RWPE1 (cell line): ENCODE data around the gene PPP2R5B.
A peak's percentile ranks its signal among the peaks of the same experiment; 100 is the strongest.

Source experiments
- CTCF ChIA-PET: fragments of 350-600 bp; sonication (Branson Sonifier 250); formaldehyde crosslinking; extraction: SDS; loops from one replicate; lab custom pipeline; 2021; lab: Yijun Ruan, JAX
- POLR2A ChIA-PET: fragments of 400-600 bp; formaldehyde crosslinking; extraction: SDS; loops from one replicate; lab custom pipeline; 2020; ENCODE audit warnings: antibody characterized with exemption; ENCODE audit not compliant: low non-redundant PET; lab: Yijun Ruan, JAX
- DNase-seq: peaks from one replicate; pipeline ENCODE4 v3.0.0; 2012; ENCODE audit warnings: low spot score
- H3K27ac ChIP-seq: fragments of 450-650 bp; 2 replicates; pipeline ENCODE4 v1.5.1; 2017
- TF ChIP-seq, protein P1 (sequence below): fragments of 450-650 bp; conservative IDR thresholded peaks from 2 replicates; pipeline ENCODE4 v1.5.1; 2017; ENCODE audit warnings: low read depth, mild to moderate bottlenecking

Gene PPP2R5B

DNA sequence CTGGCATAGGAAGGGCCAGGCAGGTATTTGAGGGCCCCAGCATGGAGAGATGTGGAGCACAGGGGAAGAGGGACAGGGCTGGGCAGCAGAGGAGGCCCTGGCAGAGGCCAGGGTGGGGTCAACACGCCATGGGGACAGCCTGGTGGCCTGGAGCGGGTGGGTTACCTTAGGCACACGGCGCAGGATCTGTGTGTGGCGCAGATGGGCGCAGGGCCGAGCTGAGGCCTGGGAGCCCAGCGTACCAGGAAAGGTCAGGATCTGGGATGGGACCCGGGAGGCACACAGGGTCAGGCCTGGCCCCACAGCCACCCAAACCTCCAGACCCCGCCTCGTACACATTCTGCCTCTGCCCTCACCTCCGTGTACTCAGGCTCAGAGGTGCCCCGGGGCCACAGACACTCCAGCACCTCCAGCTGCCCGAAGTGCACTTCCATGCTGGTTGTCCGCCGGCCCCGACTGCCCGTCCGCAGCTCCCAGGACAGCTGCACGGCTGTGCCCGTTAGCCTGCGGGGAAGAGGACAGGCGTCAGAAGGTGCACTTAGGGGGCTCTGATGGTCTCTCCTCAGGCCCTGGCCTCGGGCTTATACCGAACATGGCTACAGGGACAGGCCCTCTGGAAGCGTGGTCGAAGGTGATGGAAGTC is 13.9 kb upstream of the PPP2R5B start:
- no peak overlapping the region for H3K27ac ChIP-seq
- TF ChIP-seq, protein P1, sequence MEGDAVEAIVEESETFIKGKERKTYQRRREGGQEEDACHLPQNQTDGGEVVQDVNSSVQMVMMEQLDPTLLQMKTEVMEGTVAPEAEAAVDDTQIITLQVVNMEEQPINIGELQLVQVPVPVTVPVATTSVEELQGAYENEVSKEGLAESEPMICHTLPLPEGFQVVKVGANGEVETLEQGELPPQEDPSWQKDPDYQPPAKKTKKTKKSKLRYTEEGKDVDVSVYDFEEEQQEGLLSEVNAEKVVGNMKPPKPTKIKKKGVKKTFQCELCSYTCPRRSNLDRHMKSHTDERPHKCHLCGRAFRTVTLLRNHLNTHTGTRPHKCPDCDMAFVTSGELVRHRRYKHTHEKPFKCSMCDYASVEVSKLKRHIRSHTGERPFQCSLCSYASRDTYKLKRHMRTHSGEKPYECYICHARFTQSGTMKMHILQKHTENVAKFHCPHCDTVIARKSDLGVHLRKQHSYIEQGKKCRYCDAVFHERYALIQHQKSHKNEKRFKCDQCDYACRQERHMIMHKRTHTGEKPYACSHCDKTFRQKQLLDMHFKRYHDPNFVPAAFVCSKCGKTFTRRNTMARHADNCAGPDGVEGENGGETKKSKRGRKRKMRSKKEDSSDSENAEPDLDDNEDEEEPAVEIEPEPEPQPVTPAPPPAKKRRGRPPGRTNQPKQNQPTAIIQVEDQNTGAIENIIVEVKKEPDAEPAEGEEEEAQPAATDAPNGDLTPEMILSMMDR, result no peak
- ChIA-PET CTCF (interaction anchor here (0.5 to 3.0 kb wide), 2 partner anchors 59 to 104 kb away, joined by 3 to 8 read pairs; partner anchors contain the start of gene ARL2), POLR2A (no interaction called here)
- DNase-seq, result no peak

- ChIA-PET POLR2A (interaction anchor here (0.9 kb wide), 1 partner anchor 65 kb away, joined by 3 read pairs; no protein-coding TSS in a partner anchor), CTCF (interaction anchor here (0.5 to 3.0 kb wide), 3 partner anchors 17 to 103 kb away, joined by 3 to 8 read pairs (median 4); partner anchors contain the start of gene ARL2)
- TF ChIP-seq, protein P1, result no peak
Measured at GRCh38 chr11:64911142-64911541, 13.3 kb upstream of the PPP2R5B start.

GRCh38 chr11:64911689-64912088 is 12.8 kb upstream of the PPP2R5B start:
- TF ChIP-seq, protein P1, result no peak
- DNase-seq, result no peak
- POLR2A ChIA-PET, result interaction anchor here (0.6 to 0.9 kb wide), 2 partner anchors 33 to 66 kb away, joined by 3 read pairs; no protein-coding TSS in a partner anchor
- CTCF ChIA-PET, result interaction anchor here (0.9 to 3.0 kb wide), 3 partner anchors 13 to 102 kb away, joined by 4 to 8 read pairs (median 4); partner anchors contain the start of genes ARL2 and PPP2R5B
- H3K27ac ChIP-seq, result peak overlapping the region; percentile 22

More at GRCh38 chr11:64911142-64911541, 13.3 kb upstream of the PPP2R5B start:
- H3K27ac ChIP-seq, result peak overlapping the region; percentile 22; the same call in 1 of the 2 replicates
- DNase-seq, result no peak

DNA sequence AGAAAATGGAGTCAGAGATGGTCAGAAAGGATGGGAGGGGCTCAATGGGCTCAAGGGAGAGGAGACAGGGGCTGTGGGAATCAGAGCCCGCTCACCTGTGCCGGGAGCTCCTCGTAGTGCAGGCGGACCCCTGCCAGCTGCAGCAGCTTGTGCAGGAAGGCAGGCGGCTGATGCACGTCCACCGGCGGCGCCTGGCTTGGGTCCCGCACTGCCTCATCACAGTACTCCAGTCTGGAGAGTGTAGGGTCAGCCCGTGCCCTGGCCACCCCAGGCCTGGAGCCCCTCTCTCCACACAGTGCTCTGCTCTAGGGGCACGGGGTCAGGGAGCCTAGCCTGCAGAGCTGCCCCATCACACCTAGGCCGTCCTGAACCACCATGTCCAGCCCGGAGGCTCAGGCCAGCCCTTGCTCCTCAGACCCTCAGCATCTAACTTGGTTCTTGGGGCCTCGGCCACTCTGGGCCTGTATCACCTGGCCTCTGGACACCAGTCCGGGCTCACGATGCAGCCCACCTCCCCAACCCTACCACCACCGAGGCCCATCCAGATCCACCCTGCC is 11.2 kb upstream of the PPP2R5B start:
- ChIA-PET CTCF (interaction anchor here (3.0 kb wide), 1 partner anchor 101 kb away, joined by 8 read pairs; the partner anchor contains the start of gene ARL2), POLR2A (no interaction called here)
- TF ChIP-seq, protein P1, result no peak
- DNase-seq, result no peak
- H3K27ac ChIP-seq, result 0 out of 2 replicates have a peak overlapping the region, but pooled peaks have one; percentile 22

GRCh38 chr11:64914123-64914522 is 10.4 kb upstream of the PPP2R5B start:
- ChIA-PET POLR2A (interaction anchor here (0.5 kb wide), 1 partner anchor 114 kb away, joined by 4 read pairs; no protein-coding TSS in a partner anchor), CTCF (no interaction called here)
- no peak for DNase-seq
- H3K27ac ChIP-seq, result peak overlapping the region; percentile 82
- TF ChIP-seq, protein P1, result no peak

DNA sequence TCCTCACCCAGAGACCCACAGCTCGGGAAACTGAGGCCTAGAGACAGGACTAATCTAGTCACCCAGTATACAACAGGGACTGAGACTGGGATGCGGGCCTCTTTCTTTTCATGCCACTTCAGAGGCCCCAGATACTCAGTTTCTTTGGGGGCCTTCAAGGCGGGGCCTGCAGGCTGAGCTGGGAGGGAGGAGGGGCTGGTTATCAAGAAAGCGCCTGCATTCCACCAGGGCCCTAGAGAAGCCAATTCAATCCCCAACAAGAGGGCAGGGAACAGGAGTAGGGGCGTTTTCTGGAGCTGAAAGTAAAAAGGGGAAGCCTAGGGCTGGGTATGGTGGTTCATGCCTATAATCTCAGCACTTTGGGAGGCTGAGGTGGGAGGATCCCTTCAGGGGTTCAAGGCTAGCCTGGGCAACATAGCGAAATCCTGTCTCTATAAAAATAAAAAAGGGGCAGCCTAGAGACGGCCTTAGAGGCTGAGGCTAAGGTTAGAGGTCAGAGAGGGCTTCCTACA is 9.1 kb upstream of the PPP2R5B start:
- peak overlapping the region; percentile 82 for H3K27ac ChIP-seq
- no peak for DNase-seq
- ChIA-PET CTCF (interaction anchor here (0.6 to 1.2 kb wide), 2 partner anchors 98 to 1013 kb away, joined by 3 to 5 read pairs; partner anchors contain the start of gene ARL2), POLR2A (interaction anchor here (0.6 kb wide), 1 partner anchor 58 kb away, joined by 5 read pairs; no protein-coding TSS in a partner anchor)
- TF ChIP-seq, protein P1, result no peak
